ENCODE results near the gene SLC9A2.
A peak's percentile ranks its signal among the peaks of the same experiment; 100 is the strongest.

SLC9A2 gene

GRCh38 chr2:102724016-102724490 is 104.7 kb downstream of the SLC9A2 start:
- TF ChIP-seq CTCF (conservative IDR thresholded peaks at IDR 0.05; ENCODE audit: low read depth, low read length), result no peak
- H3K4me3 ChIP-seq (ENCODE audit: low read length), result no peak overlapping the region
- no peak for DNase-seq (ENCODE audit: low read depth)

DNA sequence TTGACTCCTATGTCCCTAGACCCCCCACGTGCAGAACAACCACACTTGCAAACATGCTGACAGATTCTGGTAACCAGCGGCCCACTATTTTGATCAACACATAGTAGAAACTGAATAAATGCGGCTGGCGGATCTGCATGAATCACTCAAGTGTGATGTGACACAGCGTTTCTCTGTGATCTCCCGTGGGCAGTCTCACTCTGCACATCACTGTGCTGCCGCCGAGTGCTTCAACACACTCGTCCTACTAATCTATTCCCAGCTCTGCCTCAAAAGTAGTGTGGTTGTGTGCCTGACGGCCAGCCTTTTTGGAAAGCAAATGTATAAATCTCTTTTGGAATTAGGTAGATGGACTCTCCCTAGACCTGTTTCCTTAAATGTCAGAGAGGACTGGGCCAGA is 105.2 kb downstream of the SLC9A2 start:
- DNase-seq (ENCODE audit: low read depth), result no peak
- TF ChIP-seq CTCF (conservative IDR thresholded peaks at IDR 0.05; ENCODE audit: low read depth, low read length), result no peak
- H3K4me3 ChIP-seq (ENCODE audit: low read length), result no peak overlapping the region

DNA sequence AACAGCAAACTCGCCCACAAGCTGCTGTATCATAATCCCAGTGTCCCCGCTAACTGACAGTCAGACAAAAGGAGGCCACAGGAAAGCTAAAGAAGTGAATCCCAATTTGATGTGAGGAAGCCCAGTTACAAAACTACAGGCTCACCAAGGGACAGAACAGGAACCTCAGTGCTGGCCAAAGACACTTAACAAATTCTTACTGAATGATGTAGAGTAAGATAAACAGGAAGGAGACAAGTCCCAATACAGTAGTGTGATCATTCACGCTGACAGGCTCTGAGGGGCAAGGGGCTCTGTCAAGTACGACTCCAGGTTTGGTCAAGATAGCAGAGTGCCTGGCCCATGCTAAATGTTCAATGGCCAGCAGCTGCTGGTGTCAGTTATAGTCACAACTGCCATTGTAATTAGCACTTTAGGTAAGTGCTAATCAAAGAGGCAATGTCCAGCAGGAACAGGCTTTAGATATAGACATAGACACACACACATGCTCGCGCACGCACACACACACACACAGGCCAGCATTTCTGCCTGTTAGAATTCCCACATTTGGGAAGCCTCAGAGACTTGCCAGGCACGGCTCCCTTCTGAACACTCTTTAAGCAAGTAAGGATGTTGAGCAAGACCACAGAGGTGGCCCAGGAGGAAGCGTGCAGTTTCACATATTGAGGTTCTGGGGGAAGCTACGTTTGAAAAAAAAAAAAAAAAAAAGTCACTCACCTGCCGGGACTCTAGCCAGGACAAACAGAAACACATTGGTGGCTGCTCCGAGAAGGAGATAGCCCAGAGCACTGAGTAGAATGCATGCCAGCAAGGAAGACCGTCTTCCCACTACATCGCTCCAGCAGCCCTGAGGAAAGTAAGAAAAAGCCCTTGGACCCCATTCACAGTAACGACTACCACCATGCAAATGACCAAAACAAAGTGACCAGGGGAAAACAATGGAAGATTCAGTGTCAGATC is 107.1 kb downstream of the SLC9A2 start:
- TF ChIP-seq CTCF (conservative IDR thresholded peaks at IDR 0.05; ENCODE audit: low read depth, low read length), result no peak
- DNase-seq (ENCODE audit: low read depth), result no peak
- H3K4me3 ChIP-seq (ENCODE audit: low read length), result no peak overlapping the region

- TF ChIP-seq CTCF (conservative IDR thresholded peaks at IDR 0.05; ENCODE audit: low read depth, low read length), result no peak
- H3K4me3 ChIP-seq (ENCODE audit: low read length), result peak overlapping the region; percentile 88
Observed at GRCh38 chr2:102735416-102736109, 116.2 kb downstream of the SLC9A2 start.

GRCh38 chr2:102736110-102736409 is 116.7 kb downstream of the SLC9A2 start:
- peak overlapping the region; percentile 88 for H3K4me3 ChIP-seq (ENCODE audit: low read length)
- no peak for TF ChIP-seq CTCF (conservative IDR thresholded peaks at IDR 0.05; ENCODE audit: low read depth, low read length)
- DNase-seq (ENCODE audit: low read depth), result no peak

More at GRCh38 chr2:102735416-102736109, 116.2 kb downstream of the SLC9A2 start:
- no peak for DNase-seq (ENCODE audit: low read depth)

- TF ChIP-seq CTCF (conservative IDR thresholded peaks at IDR 0.05; ENCODE audit: low read depth, low read length), result no peak
- H3K4me3 ChIP-seq (ENCODE audit: low read length), result peak overlapping the region; percentile 88
- no peak for DNase-seq (ENCODE audit: low read depth)
Observed at GRCh38 chr2:102736410-102737409, 117.4 kb downstream of the SLC9A2 start.
